ENCODE measurements around the gene PTF1A.

The PTF1A gene

DNA sequence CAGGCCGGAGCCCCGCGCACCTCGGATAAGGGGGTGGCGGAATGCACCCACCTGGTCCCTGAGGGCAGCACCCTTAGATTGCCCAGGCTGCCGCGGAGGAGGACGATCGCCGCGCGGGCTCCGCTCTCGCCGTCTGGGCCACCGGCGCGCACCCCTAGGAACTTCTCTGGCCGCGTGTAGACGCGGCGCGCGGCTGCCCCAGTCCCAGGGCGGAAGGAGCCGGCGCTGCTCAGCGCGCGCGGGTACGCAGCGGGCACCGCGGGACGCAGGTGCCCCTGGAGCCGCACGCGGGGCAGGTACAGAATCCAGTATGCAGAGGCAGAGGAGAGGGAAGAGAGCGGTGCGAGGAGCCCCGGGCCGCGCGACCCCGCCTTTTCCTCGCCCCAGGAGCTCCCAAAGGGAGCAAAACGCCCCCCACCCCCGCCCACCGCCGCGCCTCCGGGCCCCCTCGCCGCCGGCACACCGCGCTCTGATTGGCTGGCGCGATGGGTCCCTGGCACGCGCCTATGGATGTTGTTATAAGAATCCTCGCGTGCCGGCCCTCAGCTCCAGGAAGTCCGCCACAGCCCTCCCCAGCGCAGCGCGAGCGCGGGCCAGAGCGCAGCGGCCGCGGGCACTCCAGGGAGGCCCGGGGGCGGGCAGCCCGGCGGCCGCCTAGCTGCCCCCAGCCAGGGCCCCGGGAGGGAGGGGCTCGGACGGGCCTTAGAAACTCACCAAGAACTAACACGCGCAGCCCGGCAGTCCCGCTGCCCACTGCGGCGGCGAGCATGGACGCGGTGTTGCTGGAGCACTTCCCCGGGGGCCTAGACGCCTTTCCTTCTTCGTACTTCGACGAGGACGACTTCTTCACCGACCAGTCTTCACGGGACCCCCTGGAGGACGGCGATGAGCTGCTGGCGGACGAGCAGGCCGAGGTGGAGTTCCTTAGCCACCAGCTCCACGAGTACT lies at the start of gene PTF1A:
Gene PTF1A, plus strand, starts transcription at position 549 of the 948 bp plus-strand sequence. Its CDS starts 219 bp downstream, at position 768.
- no peak for DNase-seq

DNA sequence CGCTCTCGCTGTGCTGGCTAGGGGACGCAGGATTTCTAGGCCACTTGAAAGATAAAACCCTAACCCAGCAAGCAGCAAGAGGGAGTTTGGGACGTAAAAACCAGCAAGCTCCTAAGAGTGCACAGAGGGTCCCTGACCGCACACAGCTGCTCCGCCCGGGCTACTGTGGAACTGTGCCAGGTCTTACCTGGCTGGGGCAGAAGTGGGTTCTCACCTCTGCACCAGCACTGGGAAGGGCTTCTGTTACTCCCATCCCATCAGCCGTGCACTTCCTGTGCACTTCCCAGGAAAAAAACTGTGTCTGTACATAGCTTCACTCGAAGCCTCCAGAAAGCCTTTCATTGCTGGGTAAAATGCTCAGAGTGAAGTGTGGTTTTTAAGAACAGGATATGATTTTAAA lies 45.9 kb upstream of the PTF1A start:
- no peak for DNase-seq

GRCh38 chr10:23147035-23147434 lies 45.1 kb upstream of the PTF1A start:
- no peak for DNase-seq

DNA sequence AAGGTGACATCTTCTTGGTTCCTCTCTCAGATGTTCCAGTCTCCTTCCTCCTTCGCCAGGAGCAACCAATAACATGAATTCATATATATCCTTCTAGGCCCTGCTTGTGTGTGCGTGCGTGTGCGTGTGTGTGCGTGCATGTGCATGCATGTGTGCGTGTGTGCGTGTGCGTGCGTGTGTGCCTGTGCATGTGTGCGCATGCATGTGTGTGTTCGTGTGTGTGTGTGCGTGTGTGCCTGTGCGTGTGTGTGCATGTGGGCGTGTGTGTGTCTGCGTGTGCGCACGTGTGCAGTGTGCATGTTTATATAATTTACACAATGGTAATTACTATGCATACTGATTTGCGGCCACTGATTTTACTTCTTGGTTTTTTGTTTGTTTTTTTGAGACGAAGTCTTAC lies 43.9 kb upstream of the PTF1A start:
- no peak for DNase-seq

DNA sequence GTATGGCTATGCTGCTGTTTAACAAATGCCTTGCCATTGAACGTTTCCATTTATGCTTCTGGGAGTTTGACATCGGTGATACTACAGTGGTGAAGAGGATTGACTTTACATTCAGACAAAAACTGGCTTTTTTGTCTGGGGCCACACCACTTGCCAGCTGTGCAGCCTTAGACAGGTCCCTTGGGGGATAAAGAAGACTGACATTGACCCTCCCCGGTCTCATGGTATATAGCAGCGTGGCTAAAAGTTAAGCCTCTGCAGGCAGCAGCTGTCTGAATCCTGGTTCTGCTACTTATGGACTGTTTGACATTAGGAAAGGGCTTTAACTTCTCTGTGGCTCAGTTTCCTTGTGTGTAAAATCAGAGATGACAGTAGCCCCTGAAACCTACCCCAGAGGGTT lies 42.0 kb upstream of the PTF1A start:
- DNase-seq, result no peak

GRCh38 chr10:23150610-23151009 lies 41.5 kb upstream of the PTF1A start:
- DNase-seq, result no peak

GRCh38 chr10:23151071-23151470 lies 41.0 kb upstream of the PTF1A start:
- no peak for DNase-seq

DNA sequence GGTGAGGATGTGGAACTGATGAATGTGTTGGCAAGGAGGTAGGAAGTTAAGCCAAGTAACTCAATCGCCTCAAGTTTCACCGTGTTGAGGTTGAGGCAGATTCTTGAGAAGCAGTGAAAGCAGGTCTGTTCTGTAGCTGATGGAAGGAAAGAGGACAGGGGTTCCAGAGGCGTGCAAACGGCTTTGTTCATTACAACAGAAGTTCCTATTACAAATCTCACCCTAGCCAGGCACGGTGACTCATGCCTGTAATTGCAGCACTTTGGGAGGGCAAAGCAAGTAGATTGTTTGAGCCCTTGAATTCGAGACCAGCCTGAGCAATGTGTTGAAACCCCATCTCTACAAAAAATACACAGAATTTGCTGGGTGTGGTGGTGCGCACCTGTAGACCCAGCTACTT lies 36.9 kb upstream of the PTF1A start:
- no peak for DNase-seq

DNA sequence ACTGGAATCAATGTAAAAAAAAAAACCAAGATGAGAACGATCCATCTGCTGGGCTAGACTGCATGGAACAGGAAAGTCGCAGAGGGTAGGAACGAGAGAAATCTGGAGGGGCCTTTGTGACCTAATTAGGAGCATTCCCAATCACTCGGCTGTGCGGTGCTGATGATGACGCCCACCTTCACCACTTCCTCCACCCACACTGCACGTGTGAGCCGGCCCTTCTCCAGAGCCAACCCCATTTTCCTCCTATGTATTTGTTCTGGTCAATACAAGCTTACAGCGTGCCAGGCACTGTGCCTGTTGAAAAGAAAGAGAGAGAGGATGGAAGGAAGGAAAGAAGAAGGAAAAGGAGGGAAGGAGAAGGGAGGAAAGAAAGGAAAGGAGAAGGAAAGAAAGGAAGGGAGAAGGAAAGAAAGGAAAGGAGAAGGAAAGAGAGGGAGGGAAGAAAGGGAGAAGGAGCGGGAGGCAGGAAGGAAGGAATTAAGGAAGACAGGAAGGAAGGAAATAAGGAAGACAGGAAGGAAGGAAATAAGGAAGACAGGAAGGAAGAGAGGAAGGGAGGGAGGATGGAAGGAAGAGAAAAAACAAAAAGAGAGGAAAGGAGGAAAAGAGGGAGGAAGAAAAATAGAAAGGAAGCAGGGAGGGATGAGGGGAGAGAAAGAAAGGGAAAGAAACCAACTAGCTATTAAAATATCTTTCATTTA lies 35.5 kb upstream of the PTF1A start:
- DNase-seq, result no peak

DNA sequence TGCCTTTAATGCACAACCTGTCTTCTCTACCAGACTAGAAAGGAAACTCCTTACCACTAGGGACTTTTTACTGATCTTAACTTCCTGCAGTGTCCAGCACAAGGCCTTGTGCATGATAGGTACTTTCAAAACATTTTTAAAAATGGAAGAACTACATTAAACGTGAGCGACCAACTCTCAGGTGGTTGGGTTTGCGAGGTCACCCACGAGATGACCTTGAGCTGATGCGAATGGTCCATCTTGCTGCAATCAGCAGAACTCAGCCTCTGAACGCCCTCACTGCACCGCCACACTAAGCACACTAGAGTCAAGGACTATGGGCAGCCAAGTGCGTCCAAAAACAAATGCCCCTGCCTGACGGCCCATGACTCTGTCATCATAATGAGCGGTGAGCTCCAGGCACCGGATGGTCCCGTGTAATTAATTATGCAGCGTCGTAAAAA lies 34.9 kb upstream of the PTF1A start:
- DNase-seq, result no peak

- DNase-seq, result peak in 3 of 56 donors; percentile 4 to 13 (median 8)
Measured at GRCh38 chr10:23157691-23158369, 34.3 kb upstream of the PTF1A start.

DNA sequence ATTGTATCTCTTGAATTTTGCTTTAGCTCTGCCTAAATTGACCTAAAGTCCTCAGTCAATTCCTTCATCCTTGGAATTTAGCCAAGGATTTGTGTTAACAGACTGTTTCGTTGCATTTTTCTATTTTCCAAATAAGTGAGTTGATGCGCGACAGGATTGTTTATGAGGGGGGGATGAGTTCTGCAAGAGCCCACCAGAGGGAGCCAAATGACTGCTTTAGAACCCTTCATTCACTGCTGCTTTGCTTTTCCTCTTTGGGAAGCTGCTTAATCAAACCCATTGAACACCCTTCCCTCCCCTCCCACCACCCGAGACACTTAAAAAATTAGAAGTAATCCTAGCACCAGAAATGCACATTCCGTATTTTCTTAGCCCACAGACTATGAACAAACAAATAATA lies 33.7 kb upstream of the PTF1A start:
- peak in 37 of 56 donors; percentile 6 to 74 (median 32) for DNase-seq

DNA sequence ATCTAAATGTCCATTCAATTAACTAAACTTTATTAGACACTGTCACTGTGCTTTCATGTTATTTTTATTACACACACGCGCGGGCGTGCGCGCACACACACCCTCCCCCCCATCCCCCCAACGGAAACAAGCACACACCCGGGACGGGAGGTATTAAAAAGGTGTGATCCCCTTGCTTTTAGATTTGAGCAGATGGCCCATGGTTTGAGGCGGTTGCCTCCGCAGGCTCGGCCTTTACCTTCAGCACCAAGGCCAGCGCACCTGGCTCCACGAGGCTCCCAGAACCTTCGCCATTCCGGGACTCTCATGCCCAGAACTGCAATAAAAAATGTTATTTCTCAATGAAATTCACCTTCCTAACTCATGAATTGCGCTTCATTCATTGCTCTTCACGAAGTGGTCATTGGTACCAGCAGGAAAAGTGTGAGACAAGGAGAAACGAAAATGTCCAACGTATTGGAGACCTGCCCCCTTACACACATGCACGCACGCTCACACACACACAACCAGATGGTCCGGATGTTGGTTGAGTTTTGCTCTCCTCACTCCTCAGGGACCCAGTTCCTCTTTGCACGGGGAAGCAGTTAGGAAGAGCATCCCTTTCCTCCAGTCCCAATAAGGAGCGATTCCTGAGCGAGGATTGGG lies 20.8 kb upstream of the PTF1A start:
- no peak for DNase-seq

GRCh38 chr10:23172429-23173213 lies 19.5 kb upstream of the PTF1A start:
- DNase-seq, result peak in 9 of 56 donors; percentile 5 to 16 (median 13)

GRCh38 chr10:23173214-23174073 lies 18.7 kb upstream of the PTF1A start:
- DNase-seq, result peak in 9 of 56 donors; percentile 7 to 51 (median 31)

DNA sequence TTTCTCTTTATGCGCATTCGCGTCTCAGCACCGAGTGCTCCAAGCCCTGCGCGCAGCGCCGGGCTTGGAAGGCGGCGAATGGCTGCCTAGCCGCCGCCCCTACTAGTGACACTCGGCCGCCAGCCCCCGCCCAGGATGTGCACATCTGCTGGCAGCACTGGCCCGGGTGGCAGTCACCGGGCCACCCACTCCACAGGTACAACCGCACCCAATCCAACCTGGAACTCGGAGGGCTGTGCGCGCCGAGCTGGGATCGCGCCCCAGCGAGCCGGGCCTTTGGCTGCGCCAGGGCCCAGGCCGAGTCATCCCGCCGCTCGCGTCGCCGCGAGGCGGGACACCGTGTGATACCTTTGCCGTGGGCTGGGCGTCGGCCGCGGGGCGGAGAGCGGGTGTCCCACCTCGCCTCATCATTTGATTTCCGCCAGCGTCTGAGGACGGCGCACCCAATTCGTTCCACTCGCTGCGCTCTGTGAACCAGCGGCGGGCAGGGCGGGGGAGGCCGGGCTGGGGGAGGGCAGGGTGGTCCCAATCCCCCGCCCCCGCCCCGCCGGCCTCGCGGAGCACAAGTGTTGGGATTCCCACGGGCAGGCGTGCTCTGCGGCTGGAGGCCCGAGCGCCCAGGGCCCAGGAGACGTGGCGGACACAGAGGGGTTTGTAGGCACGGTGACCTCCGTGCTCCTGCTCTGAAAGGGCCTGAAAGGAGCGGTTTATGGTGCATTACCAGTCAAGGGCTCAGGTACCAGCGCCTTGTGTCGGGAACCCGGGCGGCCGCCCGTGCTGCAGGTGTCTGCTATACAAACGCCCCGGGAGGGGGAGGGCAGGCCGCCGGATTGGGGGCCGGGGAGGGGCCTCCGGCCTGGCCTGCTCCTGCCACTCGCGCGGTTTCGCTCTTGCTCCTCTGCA lies 17.8 kb upstream of the PTF1A start:
- DNase-seq, result peak in 14 of 56 donors; percentile 13 to 71 (median 42)

DNA sequence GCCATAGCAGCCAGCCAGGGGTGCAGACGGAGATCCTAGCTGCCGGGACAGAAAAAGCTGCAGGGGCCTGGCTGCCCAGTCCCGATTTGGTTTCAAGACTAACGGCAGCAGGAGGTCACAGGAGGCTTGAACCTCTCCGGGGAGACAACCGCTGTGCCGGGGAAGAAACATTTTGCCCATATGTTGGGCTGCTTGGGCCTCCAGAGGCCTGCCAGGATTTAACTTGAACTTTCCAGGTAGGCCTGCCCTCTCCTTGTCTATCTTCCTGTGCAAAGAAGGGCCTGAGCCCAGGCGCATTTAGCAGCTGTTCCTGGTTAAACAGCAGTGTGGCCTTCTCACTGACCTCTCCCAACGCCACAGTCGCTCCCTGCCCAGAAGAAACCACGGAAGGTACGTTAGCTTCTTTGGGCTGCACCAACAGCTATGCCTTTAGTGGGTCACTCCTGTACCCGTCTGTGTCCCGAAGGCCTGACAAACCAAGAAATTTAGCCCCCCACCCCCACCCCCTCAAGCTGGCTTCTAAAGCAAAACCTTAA lies 17.1 kb upstream of the PTF1A start:
- no peak for DNase-seq

DNA sequence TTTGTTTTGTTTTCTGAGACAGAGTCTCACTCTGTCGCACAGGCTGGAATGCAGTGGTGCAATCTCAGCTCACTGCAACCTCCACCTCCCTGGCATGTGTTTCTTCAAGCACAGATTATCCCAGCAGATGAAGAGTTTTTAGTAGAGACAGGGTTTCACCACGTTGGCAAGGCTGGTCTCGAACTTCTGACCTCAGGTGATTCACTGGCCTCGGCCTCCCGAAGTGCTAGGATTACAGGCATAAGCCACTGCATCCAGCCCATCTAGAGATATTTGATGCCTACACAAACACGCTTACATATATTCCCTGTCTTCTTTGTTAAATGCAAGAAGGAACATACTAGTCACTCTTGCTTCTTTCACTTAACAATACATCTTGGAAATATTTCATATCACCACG lies 5.9 kb upstream of the PTF1A start:
- no peak for DNase-seq

Measured in nucleus accumbens (tissue), 56 donors.